Stimulated activated CD8-positive, alpha-beta memory T cell treated with anti-CD3 and anti-CD28 coated beads, Interleukin-15, amount 100 ng/mL, for 4 hours (primary cell): ENCODE results near the gene FGD5.
"Not testable (repeated sequence)": the region's sequence is repeated elsewhere in the genome, so short reads cannot be mapped to it uniquely, and the experiment has no call there.

ENCODE experiments used
- DNase-seq, 2 donors: peaks; one replicate each; pipeline ENCODE4 v3.0.0-alpha.2; 2020; ENCODE audit warnings: low read depth in 2 of 2

Gene FGD5

GRCh38 chr3:14903501-14903900, 84.7 kb downstream of the FGD5 start:
- DNase-seq: not testable (repeated sequence)

GRCh38 chr3:14905055-14905657, 86.4 kb downstream of the FGD5 start:
- DNase-seq: no peak

GRCh38 chr3:14906355-14906971, 87.7 kb downstream of the FGD5 start:
- DNase-seq: no peak

GRCh38 chr3:14907043-14907966, 88.5 kb downstream of the FGD5 start:
- no peak for DNase-seq

- no peak for DNase-seq
Measured at GRCh38 chr3:14909250-14909649, 90.5 kb downstream of the FGD5 start.

- DNase-seq: no peak
Measured at GRCh38 chr3:14911651-14912050, 92.9 kb downstream of the FGD5 start.

- no peak for DNase-seq
Measured at GRCh38 chr3:14913071-14913925, 94.5 kb downstream of the FGD5 start.

GRCh38 chr3:14913926-14914778, 95.4 kb downstream of the FGD5 start:
- no peak for DNase-seq

- no peak for DNase-seq
Measured at GRCh38 chr3:14914779-14915117, 96.0 kb downstream of the FGD5 start.

- DNase-seq: no peak
Measured at GRCh38 chr3:14915636-14916222, 97.0 kb downstream of the FGD5 start.

- no peak for DNase-seq
Measured at GRCh38 chr3:14918356-14918860, 99.6 kb downstream of the FGD5 start.

- DNase-seq: no peak
Measured at GRCh38 chr3:14920536-14920935, 101.8 kb downstream of the FGD5 start.

- DNase-seq: peak; percentile 45 to 58
Measured at GRCh38 chr3:14921034-14921616, 102.4 kb downstream of the FGD5 start.

- DNase-seq: no peak
Measured at GRCh38 chr3:14921811-14922705, 103.3 kb downstream of the FGD5 start.

- no peak for DNase-seq
Measured at GRCh38 chr3:14922863-14923262, 104.1 kb downstream of the FGD5 start.

GRCh38 chr3:14923476-14923875, 104.7 kb downstream of the FGD5 start:
- DNase-seq: no peak

GRCh38 chr3:14925729-14926591, 107.2 kb downstream of the FGD5 start:
- DNase-seq: no peak

- no peak for DNase-seq
Measured at GRCh38 chr3:14926592-14926991, 107.8 kb downstream of the FGD5 start.
